ENCODE measurements around the gene FZD4. TPM values are rescaled to one million over a fixed set of nuclear protein-coding genes. Genes with fewer than 3 reads are reported as not detected.
A peak's percentile ranks its signal among the peaks of the same experiment; 100 is the strongest.

FZD4 gene
- total RNA-seq, 1 donor = 12.7 TPM

GRCh38 chr11:86914865-86915519, 40.2 kb downstream of the FZD4 start:
- H3K4me3 ChIP-seq (ENCODE audit: insufficient read depth, low read length) = no peak overlapping the region
- no peaks in the 10 kb centered on the region for H3K27me3 ChIP-seq (ENCODE audit: insufficient read depth, low read length)
- no peak overlapping the region for H2AFZ ChIP-seq (ENCODE audit: low read length)
- TF ChIP-seq, protein P1, sequence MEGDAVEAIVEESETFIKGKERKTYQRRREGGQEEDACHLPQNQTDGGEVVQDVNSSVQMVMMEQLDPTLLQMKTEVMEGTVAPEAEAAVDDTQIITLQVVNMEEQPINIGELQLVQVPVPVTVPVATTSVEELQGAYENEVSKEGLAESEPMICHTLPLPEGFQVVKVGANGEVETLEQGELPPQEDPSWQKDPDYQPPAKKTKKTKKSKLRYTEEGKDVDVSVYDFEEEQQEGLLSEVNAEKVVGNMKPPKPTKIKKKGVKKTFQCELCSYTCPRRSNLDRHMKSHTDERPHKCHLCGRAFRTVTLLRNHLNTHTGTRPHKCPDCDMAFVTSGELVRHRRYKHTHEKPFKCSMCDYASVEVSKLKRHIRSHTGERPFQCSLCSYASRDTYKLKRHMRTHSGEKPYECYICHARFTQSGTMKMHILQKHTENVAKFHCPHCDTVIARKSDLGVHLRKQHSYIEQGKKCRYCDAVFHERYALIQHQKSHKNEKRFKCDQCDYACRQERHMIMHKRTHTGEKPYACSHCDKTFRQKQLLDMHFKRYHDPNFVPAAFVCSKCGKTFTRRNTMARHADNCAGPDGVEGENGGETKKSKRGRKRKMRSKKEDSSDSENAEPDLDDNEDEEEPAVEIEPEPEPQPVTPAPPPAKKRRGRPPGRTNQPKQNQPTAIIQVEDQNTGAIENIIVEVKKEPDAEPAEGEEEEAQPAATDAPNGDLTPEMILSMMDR (IDR thresholded peaks at IDR 0.05; ENCODE audit: extremely low read depth, low read depth, low read length) = no peak
- no peaks in the 10 kb centered on the region for H4K20me1 ChIP-seq (ENCODE audit: insufficient read depth, low read length)
- H3K4me2 ChIP-seq (ENCODE audit: insufficient read depth, low read length) = no peak overlapping the region
- peaks cover 34% of the 10 kb centered on the region for H3K4me1 ChIP-seq (ENCODE audit: insufficient read depth, low read length)
- H3K27ac ChIP-seq (ENCODE audit: low read depth, low read length) = no peak overlapping the region
- no peaks in the 10 kb centered on the region for H3K9me3 ChIP-seq (ENCODE audit: low read depth, low read length)
- H3K79me2 ChIP-seq (ENCODE audit: insufficient read depth, low read length) = no peaks in the 10 kb centered on the region
- no peaks in the 10 kb centered on the region for H3K36me3 ChIP-seq (ENCODE audit: insufficient read depth, low read length)
- no peak for DNase-seq (ENCODE audit: insufficient read length, low spot score, missing footprints)

DNA sequence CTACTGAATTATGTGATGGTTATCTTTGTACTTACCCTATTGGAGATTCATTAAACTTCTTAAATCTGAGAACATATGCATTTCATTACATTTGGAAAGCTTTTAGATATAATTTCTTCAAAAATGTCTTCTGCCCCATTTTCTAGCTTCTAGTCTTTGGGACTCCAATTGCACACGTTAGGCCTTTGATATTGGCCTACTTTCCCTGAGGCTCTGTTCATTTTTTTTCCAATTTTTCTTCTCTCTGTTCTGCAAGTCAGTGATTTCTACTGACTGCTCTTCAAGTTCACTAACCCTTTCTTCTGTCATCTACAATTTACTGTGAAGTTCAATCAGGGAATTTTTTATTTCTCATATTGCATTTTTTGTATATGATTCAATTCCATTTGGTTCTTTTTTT, 43.0 kb downstream of the FZD4 start:
- no peaks in the 10 kb centered on the region for H3K79me2 ChIP-seq (ENCODE audit: insufficient read depth, low read length)
- no peak overlapping the region for H3K4me2 ChIP-seq (ENCODE audit: insufficient read depth, low read length)
- H3K9me3 ChIP-seq (ENCODE audit: low read depth, low read length) = no peaks in the 10 kb centered on the region
- TF ChIP-seq, protein P1 (IDR thresholded peaks at IDR 0.05; ENCODE audit: extremely low read depth, low read depth, low read length) = no peak
- no peak for DNase-seq (ENCODE audit: insufficient read length, low spot score, missing footprints)
- H3K27ac ChIP-seq (ENCODE audit: low read depth, low read length) = no peak overlapping the region
- H3K27me3 ChIP-seq (ENCODE audit: insufficient read depth, low read length) = no peaks in the 10 kb centered on the region
- H3K36me3 ChIP-seq (ENCODE audit: insufficient read depth, low read length) = no peaks in the 10 kb centered on the region
- H3K4me1 ChIP-seq (ENCODE audit: insufficient read depth, low read length) = peaks cover 17% of the 10 kb centered on the region
- no peak overlapping the region for H2AFZ ChIP-seq (ENCODE audit: low read length)
- H3K4me3 ChIP-seq (ENCODE audit: insufficient read depth, low read length) = no peak overlapping the region
- no peaks in the 10 kb centered on the region for H4K20me1 ChIP-seq (ENCODE audit: insufficient read depth, low read length)

DNA sequence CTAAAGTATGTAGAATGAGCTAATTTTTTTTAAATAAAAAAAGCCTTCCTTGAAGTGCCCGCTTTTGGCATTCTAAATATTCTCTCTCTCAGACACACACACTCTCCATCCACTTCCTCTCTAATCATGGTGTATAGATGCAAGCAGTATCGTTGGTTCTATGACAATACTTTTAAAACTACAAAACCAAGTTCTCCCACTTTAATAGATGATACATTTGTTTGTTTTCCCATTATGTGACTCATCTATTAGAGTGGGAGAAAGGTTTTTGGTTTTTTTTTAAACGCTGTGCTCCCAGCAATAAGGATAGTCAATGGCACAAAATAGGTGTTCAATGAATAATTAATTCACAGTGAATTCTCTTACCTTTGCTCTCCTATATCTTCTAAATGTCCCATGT, 44.6 kb downstream of the FZD4 start:
- no peaks in the 10 kb centered on the region for H4K20me1 ChIP-seq (ENCODE audit: insufficient read depth, low read length)
- no peaks in the 10 kb centered on the region for H3K9me3 ChIP-seq (ENCODE audit: low read depth, low read length)
- no peak overlapping the region for H2AFZ ChIP-seq (ENCODE audit: low read length)
- no peak overlapping the region for H3K4me2 ChIP-seq (ENCODE audit: insufficient read depth, low read length)
- no peak overlapping the region for H3K4me3 ChIP-seq (ENCODE audit: insufficient read depth, low read length)
- no peaks in the 10 kb centered on the region for H3K36me3 ChIP-seq (ENCODE audit: insufficient read depth, low read length)
- no peaks in the 10 kb centered on the region for H3K27me3 ChIP-seq (ENCODE audit: insufficient read depth, low read length)
- H3K79me2 ChIP-seq (ENCODE audit: insufficient read depth, low read length) = no peaks in the 10 kb centered on the region
- peak; percentile 39 for DNase-seq (ENCODE audit: insufficient read length, low spot score, missing footprints)
- TF ChIP-seq, protein P1 (IDR thresholded peaks at IDR 0.05; ENCODE audit: extremely low read depth, low read depth, low read length) = no peak
- H3K4me1 ChIP-seq (ENCODE audit: insufficient read depth, low read length) = peaks cover 5% of the 10 kb centered on the region
- no peak overlapping the region for H3K27ac ChIP-seq (ENCODE audit: low read depth, low read length)

DNA sequence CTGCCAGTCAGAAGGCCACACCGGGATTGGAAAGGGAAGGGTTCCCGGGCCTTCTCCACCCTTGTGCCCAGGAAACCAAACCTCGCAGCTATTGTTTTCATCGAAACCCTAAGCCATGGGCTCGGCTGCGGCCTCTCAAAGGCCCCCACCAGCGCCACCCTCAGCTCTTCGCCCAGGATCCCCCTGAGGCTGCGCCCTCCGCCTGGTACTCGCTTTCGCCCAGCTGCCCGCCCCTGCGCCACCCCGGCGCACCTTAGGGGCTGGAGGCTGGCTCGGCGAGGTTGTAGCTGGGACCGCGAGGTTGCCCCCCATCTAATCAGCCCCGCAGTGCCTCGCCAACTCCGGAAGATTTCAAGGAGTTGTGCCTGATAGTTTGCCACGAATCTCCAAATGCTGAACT, 49.0 kb downstream of the FZD4 start:
- Histone ChIP-seq H4K20me1 (ENCODE audit: insufficient read depth, low read length) (no peaks in the 10 kb centered on the region), H3K9me3 (ENCODE audit: low read depth, low read length) (no peaks in the 10 kb centered on the region), H3K27ac (ENCODE audit: low read depth, low read length) (no peak overlapping the region), H2AFZ (ENCODE audit: low read length) (no peak overlapping the region), H3K36me3 (ENCODE audit: insufficient read depth, low read length) (no peaks in the 10 kb centered on the region), H3K4me2 (ENCODE audit: insufficient read depth, low read length) (no peak overlapping the region), H3K79me2 (ENCODE audit: insufficient read depth, low read length) (no peaks in the 10 kb centered on the region), H3K4me3 (ENCODE audit: insufficient read depth, low read length) (no peak overlapping the region), H3K27me3 (ENCODE audit: insufficient read depth, low read length) (no peaks in the 10 kb centered on the region), H3K4me1 (ENCODE audit: insufficient read depth, low read length) (no peaks in the 10 kb centered on the region)
- no peak for DNase-seq (ENCODE audit: insufficient read length, low spot score, missing footprints)
- TF ChIP-seq, protein P1 (IDR thresholded peaks at IDR 0.05; ENCODE audit: extremely low read depth, low read depth, low read length) = no peak

Measured in osteoblast (primary cell).